ENCODE data around the gene SH3PXD2A.

- TF ChIP-seq CTCF (IDR thresholded peaks at IDR 0.05) = no peak
- TF ChIP-seq POLR2A (IDR thresholded peaks at IDR 0.05) = no peak
Measured at GRCh38 chr10:103629581-103629980, 225.8 kb downstream of the SH3PXD2A start.

Data from adrenal gland (tissue), 5 donors.